Smooth muscle cell of the brain vasculature (primary cell): Measurements from ENCODE around the gene ZNF547.
"Not testable (repeated sequence)": the region's sequence is repeated elsewhere in the genome, so short reads cannot be mapped to it uniquely, and the experiment has no call there.

ENCODE experiments used
- DNase-seq: peaks from one replicate; pipeline ENCODE4 v3.0.0-alpha.2; 2012; ENCODE audit warnings: low read depth, low spot score

ZNF547 gene

DNA sequence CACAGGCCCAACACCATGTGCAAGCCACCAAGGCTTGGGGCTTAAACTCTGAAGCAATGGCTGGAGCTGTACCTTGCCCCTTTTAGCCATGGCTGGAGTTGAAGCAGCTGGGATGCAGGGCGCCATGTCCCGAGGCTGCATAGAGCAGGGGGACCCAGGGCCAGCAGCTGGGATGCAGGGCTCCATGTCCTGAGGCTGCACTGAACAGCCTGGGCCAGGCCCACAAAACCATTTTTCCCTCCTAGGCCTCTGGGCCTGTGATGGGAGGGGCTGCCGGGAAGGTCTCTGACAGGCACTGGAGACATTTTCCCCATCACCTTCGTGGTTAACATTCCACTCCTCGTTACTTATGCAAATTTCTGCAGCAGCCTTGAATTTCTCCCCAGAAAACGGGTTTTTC is 10.8 kb downstream of the ZNF547 start:
- no peak for DNase-seq

- DNase-seq: not testable (repeated sequence)
Measured at GRCh38 chr19:57374647-57375046, 11.3 kb downstream of the ZNF547 start.

- no peak for DNase-seq
Measured at GRCh38 chr19:57376151-57376550, 12.8 kb downstream of the ZNF547 start.

DNA sequence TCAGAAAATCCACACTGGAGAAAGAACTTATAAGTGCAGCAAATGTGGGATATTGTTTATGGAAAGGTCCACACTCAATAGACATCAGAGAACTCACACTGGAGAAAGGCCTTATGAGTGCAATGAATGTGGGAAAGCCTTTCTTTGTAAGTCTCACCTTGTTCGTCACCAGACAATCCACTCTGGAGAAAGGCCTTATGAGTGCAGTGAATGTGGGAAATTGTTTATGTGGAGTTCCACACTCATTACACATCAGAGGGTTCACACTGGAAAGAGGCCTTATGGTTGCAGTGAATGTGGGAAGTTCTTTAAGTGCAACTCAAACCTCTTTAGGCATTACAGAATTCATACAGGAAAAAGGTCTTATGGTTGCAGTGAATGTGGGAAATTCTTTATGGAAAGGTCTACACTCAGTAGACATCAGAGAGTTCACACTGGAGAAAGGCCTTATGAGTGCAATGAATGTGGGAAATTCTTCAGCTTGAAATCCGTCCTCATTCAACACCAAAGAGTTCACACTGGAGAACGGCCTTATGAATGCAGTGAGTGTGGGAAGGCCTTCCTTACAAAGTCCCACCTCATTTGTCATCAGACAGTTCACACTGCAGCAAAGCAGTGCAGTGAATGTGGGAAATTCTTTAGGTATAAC is 14.3 kb downstream of the ZNF547 start:
- DNase-seq: no peak

DNA sequence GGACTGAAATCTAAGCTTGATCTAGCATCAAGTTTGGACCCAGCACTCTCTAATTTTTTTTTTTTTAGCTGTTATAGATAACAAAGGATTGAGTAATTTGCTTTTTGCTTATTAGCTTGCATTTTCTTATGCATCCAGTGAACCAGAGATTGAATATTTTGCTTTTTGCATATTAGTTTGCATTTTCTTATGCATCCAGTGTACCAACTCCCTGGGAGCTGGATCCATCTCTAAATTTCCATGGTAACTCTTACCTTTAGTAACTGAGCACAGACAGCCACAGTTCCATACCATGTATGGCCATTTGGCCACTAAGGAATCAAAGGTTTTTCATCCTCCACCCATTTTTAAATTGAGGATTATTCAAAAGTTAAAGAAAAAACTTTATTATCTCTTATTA is 17.6 kb downstream of the ZNF547 start:
- no peak for DNase-seq

GRCh38 chr19:57382806-57383488 is 19.6 kb downstream of the ZNF547 start:
- DNase-seq: no peak

DNA sequence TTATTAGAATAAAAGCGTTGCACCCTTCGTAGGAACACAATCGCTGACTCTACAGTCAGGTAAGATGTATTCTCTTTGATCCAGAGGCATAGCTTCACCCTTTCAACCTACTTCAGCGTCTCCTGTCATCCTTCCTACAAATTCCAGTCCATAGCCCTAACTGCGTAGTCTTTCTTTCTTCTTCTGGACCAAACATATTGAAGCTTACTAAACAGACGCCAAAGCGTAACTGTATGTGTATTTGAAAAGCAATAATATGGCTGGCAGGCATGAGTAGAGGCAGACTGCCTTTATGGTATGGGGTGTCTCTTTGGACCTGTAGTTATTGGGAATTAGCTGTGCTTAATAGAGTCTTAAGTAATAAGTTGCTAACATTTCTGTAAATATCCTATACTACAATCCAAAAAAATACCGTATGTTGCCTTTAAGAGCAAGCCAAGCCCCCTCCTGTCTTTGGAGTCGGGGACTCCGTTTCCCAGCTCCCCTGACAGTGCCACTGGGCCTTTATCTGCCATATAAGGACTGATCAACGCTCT is 25.9 kb downstream of the ZNF547 start:
- no peak for DNase-seq

- peak; percentile 97 for DNase-seq
Measured at GRCh38 chr19:57389730-57390598, 26.6 kb downstream of the ZNF547 start, which contains the start of gene ZNF548. Gene ZNF548, plus strand, starts transcription at chr19:57389854. Its CDS starts 246 bp downstream, at chr19:57390100.

GRCh38 chr19:57395710-57396109 is 32.4 kb downstream of the ZNF547 start:
- DNase-seq: no peak

- no peak for DNase-seq
Measured at GRCh38 chr19:57398868-57399267, 35.5 kb downstream of the ZNF547 start.

- DNase-seq: no peak
Measured at GRCh38 chr19:57403737-57404563, 40.6 kb downstream of the ZNF547 start.

GRCh38 chr19:57406516-57407123 is 43.3 kb downstream of the ZNF547 start:
- DNase-seq: no peak

GRCh38 chr19:57410877-57411671 is 47.7 kb downstream of the ZNF547 start, which contains the start of gene ZNF17:
Gene ZNF17, plus strand, starts transcription at chr19:57411161. Its CDS starts 2,455 bp downstream, at chr19:57413616.
- DNase-seq: peak; percentile 79

GRCh38 chr19:57419439-57419838 is 56.1 kb downstream of the ZNF547 start:
- DNase-seq: no peak

- DNase-seq: no peak
Measured at GRCh38 chr19:57421037-57421436, 57.7 kb downstream of the ZNF547 start.
